GM03348 (cell line): Measurements from ENCODE around the gene ZFYVE27.

ENCODE experiments used
- DNase-seq: peaks from one replicate; pipeline ENCODE4 v3.0.0; 2012; ENCODE audit warnings: low spot score

Gene ZFYVE27

GRCh38 chr10:97791824-97792721 lies 55.1 kb downstream of the ZFYVE27 start:
- DNase-seq = peak; percentile 90

DNA sequence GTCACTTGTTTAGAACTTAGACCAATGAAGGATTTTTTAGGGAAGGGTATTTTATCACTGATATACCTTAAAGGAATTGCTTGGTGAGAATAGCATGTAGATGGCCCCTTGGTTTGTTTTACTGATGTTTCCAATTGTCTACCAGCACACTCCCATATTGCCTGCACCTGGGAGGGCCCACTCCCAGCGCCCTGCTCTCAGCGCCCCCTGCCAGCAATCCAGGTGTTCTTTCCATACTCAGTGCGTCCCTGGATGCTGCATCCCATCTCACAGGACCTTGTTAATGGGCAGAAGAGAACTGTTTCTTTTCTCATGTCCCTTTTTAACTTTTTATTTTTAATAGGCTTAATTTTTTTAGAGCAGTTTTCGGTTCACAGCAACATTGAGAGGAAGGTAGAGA lies 59.0 kb downstream of the ZFYVE27 start:
- DNase-seq = no peak

- DNase-seq = no peak
Observed at GRCh38 chr10:97796651-97797050, 59.7 kb downstream of the ZFYVE27 start.

DNA sequence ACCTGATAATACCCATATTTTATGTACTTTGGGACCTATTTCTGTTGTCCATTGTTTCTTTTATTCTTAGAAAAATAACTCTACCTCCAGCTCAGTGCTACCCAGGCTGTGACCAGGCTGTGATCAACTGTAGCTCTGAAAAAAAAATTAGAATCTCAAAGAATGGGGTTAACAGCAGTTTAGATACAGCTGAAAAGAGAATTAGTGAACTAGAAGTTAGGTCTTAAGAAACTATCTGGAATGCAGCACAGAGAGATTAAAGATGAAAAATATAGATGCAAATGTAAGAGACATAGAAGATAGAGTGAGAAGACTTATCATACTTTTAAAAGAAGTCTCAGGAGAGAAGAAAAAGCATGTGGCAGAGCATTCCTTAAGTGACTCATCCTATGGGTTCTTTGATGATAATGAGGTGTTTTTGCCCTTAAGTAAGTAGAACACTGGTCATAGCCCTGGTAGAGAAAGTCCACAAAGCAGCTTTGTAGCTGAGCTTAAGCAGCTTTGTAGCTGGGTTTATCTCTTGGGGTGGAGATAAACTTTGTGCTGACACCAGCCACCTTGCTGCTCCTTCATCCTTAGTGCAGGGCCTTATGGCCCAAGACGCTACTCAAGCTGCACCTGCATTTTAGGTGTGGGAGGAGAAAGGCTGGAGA lies 62.2 kb downstream of the ZFYVE27 start:
- DNase-seq = no peak

DNA sequence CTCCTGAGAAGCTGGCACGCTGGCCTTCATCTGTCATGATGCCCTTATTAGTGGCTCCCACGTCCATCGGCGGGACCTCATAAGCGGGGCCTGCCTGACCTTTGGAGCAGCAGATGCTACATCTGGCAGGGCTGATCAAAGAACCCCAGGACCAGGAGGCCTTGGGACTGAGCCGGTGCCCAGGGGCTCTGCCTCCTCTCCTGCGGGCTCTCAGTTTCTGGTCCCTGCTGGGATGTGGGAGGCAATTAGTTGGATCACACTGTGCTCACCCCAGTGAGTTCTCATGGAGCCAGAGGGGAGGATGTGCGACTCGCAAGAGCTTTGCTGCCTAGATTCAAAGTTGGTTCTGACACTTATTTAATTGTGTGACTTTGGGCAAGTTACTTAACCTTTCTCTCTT lies 63.5 kb downstream of the ZFYVE27 start:
- DNase-seq = no peak

GRCh38 chr10:97801422-97801821 lies 64.5 kb downstream of the ZFYVE27 start:
- no peak for DNase-seq

DNA sequence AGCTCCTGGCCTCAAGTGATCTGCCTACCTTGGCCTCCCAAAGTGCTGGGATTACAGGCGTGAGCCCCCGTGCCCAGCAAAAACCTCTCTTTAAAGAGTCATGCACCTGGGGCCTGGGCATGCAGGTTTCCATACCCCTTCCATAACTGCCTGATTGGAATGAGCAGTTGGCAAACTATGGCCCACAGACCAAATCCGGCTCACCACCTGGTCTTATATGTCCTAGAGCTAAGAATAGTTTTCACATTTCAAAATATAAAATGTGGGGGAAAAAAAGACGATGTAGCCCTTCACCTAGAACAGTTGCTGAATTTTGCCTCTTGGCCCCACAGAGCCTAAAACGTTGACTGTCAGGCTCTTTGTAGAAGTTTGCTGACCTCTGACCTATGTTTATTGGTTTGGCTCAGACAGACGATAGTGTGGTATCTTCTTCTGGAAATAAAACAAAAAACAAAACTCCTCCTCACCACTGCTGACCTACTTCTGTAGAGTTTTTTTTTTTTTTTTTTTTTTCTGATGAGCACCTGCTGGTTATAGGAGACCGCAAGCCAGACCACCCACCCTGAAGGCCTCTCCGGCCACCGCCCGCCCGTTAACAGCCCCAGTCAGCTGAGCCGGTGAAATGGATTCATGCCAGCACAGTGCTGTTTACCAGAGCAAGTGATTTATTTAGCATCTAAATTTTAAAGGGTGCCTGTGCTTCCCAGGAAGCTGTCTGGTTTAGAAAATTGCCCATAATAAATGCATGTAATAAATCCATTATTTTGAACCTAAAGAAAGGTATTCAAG lies 68.4 kb downstream of the ZFYVE27 start:
- DNase-seq = no peak

DNA sequence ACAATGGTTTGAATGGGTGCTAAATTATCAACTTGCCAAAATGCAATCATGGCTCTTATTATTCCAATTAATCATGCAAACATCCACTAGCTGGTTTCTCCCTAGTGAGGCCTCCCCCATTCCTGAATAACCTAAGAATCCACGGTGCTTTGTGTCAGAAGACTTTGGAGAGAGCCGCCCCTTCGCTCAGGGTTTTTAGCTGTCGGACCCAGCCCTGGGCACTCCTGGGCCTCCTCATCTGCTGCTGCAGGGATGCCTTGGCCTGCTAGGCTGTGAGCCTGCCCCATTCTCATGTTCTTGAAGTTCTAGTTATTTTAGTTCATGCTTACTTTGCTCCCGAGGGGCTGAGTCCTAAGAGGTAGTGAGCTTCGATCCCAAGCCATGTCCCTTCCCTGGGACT lies 69.0 kb downstream of the ZFYVE27 start:
- no peak for DNase-seq

DNA sequence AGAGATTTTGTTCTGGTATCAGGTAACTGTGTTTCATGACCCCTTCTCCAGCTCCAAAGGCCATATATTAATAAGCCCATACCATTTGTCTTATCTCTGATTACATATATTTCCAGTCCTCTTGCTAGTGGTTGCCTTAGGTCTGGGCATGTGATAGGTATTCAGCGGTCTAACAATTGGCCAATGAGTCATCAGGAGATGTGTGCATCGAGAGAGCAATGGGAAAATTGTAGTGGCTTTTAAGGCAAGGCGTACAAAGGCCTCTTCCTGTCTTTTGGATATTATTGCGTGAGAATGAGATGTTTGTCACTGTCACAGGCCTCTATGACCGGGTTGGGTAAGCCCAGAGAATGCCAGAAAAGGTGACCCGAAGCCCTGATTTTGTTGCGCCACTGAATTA lies 73.5 kb downstream of the ZFYVE27 start:
- no peak for DNase-seq
